Effector CD4-positive, alpha-beta T cell (primary cell): Measurements from ENCODE around the gene P2RX1.
"Not testable (repeated sequence)": the region's sequence is repeated elsewhere in the genome, so short reads cannot be mapped to it uniquely, and the experiment has no call there.

Source experiments
- DNase-seq: peaks from one replicate; pipeline ENCODE4 v3.0.0-alpha.2; 2020

Gene P2RX1

GRCh38 chr17:3951420-3951819, 35.2 kb upstream of the P2RX1 start:
- no peak for DNase-seq

DNA sequence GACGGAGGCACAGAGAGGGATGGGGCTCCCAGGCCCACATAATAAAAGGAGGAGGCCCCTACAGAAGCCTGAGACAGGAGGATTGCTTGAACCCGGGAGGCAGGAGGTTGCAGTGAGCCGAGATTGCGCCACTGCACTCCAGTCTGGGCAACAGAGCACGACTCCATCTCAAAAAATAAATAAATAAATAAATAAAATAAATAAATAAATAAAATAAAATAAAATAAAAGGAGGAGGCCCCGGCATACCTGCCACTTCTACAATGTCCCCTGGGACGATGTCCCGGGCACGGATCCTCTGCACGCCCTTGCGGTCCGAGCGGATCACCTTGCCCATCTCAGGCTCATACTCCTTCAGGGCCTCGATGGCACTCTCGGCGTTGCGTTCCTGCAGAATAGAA, 34.7 kb upstream of the P2RX1 start:
- DNase-seq: no peak

DNA sequence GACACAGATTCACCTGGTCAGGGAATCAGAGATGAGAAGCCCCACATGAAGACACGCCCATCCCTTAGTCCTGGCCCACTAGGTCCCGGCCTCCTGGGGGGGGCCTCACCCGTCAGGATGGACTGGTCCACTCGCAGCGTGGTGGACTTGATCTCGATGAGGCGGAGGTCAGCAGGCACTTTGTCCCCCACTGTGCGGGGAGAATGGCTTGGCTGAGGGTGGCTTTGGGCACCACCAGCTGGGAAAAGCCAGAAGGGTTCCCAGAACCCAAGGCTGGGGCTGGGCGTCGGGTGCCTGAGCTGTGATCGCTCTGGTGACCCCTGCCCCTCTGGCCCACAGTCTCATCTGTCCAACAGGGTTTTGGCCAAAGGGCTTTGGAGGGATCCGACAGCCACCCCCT, 34.3 kb upstream of the P2RX1 start:
- DNase-seq: no peak

DNA sequence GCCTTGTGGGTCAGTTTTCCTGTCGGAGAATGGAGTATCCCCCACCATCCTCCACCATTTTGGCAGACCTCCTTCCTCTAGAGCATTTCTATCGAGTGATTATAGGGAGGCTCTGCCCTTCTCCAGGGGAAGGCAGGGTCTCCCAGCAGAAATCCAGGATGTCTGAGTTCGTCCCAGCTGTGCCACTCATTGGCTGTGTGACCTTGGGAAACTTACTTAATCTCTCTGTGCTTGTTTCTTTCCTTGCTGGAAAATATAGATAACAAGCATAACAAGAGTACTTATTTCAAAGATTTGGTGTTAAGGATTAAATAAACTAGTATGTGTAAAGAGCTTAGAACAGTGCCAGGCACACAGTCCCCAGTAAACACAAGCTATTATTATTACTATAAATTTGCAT, 33.2 kb upstream of the P2RX1 start:
- no peak for DNase-seq

DNA sequence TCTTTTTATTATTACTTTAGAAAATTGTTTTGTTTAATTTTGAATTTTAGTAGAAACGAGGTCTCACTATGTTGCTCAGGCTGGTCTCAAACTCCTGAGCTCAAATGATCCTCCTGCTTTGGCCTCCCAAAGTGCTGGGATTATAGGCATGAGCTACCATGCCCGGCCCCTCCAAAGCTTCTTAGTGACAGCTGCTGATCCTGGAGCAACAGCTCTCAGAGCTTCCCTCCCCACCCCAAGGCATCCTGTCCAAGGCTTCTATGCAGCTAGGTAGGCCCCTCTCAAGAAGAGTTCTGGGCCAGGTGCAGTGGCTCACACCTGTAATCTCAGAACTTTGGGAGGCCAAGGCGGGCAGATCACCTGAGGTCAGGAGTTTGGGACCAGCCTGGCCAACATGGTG, 32.3 kb upstream of the P2RX1 start:
- DNase-seq: not testable (repeated sequence)

DNA sequence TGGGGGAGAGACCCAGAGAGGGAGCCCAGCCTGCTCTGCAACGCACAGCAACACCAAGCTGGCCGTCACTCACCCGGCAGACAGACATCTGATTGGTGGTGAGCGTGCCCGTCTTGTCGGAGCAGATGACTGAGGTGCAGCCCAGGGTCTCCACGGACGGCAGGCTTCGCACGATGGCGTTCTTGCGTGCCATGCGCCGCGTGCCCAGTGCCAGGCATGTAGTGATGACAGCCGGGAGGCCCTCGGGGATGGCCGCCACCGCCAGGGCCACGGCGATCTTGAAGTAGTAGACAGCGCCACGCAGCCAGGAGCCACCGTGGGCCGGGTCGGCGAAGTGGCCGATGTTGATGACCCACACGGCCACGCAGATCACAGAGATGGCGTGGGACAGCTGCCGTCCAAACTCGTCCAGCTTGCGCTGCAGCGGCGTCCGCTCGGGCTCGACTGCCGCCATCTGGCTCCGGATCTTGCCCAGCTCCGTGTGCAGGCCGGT, 31.1 kb upstream of the P2RX1 start:
- no peak for DNase-seq

GRCh38 chr17:3946711-3947235, 30.5 kb upstream of the P2RX1 start:
- no peak for DNase-seq

GRCh38 chr17:3944485-3945388, 28.5 kb upstream of the P2RX1 start:
- DNase-seq: no peak

DNA sequence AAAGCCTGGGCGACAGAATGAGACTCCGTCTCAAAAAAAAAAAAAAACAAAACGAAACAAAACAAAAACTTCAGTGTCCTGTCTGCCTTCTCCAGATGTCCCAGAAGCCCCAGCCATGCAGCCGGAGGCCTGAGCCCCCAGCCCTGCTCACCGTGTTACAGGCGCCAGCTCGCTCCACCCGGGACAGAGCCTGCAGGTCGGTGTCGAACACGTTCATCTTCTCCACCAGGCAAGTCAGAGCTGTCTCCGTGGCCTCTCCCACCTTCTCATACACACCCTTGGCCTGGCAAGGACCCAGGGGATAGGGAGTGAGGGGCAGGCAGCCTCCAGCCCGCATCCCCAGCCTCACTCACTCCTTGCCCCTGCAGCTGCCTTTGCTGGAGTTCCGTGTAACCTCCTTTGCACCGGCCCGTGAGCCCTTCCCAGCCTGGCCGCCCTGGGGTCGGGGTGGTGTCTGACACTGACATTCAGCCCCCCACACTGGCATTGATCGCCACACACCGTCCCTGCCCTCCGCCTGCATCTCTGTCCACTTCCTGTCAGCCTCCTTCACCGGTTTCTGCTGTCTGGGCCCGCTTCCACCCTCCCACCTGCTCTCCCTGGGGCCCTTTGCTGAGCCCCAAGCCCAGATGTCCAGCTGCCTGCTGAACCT, 27.1 kb upstream of the P2RX1 start:
- no peak for DNase-seq

DNA sequence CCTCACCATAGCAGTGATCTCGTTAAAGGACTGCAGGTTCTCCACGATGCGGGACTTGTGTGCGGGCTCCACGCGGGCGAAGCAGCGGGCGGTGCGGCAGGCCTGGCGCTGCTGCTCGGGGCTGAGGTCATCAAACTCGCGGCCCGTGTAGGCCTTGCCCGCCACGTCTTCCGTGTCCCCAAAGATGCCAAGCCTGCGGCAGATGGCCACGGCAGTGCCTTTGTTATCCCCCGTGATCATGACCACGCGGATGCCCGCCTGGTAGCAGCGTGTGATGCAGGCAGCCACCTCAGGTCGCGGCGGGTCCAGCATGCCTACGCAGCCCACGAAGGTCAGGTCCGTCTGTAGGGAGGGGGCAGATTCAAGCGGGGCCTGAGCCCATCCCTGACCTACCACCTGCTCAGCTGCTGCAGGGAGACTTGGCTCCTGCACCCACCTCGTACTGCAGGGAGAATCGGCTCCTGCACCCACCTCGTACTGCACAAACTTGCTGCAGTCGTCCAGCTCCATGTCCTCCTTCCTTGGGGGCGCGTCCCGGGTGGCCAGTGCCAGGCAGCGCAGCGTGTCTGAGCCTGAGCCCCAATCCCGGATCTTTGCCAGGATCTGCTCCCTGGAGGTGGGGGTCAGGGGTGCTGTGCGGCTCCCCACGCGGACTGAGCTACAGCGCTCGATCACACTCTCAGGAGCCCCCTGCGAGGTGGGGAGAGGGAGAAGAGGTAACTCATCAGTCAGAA, 24.9 kb upstream of the P2RX1 start:
- no peak for DNase-seq

DNA sequence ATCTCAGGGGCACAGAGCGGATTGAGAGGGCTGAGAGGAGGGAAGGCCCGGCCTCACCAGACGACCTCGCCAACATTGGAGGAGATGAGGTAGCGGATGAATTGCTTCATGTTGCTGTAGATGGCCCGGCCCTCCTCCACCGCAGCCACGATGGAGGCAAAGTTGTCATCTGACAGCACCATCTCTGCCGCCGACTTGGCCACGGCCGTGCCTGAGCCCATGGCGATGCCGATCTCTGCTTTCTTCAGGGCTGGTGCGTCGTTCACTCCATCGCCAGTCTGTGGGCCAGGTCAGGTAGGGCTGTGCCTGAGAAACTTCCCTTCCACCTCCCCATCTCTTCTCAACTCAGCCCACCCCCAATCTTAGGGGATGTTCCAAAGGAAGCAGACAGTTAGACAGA, 21.1 kb upstream of the P2RX1 start:
- DNase-seq: no peak

- no peak for DNase-seq
These were observed 19.6 kb upstream of the P2RX1 start for GRCh38 chr17:3935825-3936355.

DNA sequence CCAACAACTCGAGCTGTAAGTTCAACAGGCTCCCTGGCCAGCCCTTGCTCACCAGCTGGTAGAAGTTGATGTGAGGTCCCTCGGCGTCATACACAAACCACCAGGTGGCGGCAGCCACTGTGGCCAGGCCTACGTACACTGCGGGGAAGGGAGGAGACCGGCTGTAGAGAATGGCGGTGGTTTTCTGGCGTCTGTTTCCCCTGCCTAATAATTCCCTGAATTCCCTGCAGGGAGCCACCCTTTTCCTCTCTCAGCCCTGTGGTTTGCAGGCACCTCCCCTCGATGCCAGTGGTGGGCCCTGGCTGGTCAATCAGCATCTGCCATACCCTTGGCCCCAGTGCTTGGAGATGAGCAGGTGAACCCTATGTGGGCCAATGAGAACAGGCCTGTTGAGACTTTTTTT, 18.9 kb upstream of the P2RX1 start:
- no peak for DNase-seq

DNA sequence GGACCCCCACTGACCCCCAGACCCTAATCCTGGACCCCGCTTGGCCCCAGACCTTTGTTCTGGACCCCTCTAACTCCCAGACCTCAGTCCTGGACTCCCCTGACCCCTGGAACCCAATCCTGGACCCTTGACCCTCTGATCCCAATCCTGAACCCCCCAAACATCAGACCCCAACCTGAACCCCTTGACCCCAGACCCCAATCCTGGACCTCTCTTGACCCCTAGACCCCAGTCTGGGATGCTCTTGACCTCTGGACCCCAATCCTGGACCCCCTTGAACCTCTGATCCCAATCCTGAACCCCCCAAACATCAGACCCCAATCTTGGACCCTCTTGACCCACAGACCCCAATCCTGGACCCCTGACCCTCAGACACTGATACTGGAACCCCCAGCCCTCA, 13.5 kb upstream of the P2RX1 start:
- DNase-seq: no peak

- no peak for DNase-seq
These were observed 12.9 kb upstream of the P2RX1 start for GRCh38 chr17:3929181-3929580.

DNA sequence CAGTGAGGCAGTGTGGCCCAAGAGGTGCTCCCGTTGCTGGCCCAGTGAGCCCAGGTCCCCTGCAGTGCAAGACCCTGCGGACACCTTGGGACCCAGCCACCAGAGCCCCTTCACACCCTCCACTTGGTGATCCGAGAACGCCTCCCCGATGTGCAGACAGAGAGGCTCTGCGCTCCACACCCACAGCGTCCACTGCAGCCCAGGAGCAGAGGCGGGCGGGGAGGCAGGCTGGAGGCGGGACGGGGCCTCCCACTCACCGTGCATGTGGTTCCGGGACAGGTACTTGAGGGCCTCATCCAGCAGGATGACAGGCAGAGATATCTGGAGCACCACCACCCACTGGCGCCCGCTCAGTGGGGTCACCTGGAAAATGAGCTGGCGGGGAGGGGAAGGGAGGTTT, 12.1 kb upstream of the P2RX1 start:
- no peak for DNase-seq

DNA sequence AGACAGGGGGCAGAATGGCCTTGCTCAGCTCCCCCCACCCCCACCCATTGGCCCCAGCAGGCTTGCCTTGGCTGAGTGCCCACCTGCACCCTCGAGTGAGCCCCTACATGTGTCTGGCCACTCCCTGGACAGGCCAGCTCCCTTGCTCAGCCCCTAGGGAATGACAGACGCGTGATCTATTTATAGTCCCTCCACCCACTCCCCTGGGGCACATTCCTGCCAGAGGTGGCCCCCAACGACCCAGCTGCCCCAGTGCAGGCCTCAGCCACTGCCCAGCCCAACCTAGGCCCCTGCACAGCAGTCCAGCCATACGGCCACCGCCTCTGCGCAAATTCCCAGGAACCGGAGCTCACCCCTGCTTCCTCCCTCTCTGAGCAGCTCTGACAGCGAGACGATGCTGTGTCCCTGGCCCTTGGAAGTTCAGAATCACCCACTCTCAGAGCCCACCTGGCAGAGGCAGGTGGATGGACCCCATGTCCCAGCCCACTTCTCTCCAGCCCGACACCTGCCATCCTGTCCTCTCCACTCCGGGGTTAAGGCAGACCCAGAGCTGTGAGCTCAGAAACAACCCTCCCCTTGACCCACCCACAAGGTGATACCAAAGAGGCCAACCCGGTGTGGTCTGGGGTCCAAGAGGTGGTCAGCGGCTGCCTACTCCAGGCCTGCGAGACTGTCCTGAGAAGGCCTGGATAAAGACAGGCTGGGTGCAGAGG, 11.5 kb upstream of the P2RX1 start:
- DNase-seq: no peak

GRCh38 chr17:3926860-3927627, 10.8 kb upstream of the P2RX1 start:
- no peak for DNase-seq

DNA sequence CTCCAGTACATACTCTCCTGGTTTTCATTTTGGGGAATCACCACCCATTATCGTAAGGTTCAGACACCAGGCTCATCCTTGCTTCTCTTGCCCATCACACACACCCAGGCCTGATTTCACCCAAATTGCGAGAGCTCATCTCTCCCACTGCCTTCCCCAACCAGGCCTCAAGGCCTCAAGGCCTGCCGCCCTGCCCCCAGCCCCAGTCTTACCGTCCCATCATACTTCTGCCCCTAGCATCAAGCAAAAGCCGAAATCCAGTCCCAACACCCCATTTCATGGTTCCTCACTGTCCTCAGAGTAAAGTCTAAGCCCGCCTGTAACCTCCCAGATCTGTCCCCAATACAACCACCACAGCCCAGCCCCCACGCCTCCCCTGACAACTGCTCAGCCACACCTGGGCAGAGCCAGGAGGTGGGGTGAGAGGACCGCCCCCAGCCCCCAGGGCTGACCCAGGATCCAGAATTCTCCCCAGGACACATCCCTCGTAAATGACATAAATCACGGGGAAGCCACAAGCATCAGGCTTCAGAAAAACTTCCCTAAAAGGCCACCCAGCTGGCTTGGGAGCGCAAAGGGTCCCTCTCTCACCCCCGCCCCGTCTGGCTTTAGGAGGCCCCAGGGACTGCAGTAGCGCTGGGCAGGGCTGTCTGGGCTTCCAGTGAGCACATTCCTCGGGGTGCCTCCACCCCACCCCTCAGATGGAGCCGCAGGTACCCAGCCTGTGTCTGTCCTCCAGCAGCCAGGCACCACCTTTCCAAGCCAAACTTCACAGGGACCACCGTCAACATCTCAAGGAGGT, 9.6 kb upstream of the P2RX1 start:
- no peak for DNase-seq

DNA sequence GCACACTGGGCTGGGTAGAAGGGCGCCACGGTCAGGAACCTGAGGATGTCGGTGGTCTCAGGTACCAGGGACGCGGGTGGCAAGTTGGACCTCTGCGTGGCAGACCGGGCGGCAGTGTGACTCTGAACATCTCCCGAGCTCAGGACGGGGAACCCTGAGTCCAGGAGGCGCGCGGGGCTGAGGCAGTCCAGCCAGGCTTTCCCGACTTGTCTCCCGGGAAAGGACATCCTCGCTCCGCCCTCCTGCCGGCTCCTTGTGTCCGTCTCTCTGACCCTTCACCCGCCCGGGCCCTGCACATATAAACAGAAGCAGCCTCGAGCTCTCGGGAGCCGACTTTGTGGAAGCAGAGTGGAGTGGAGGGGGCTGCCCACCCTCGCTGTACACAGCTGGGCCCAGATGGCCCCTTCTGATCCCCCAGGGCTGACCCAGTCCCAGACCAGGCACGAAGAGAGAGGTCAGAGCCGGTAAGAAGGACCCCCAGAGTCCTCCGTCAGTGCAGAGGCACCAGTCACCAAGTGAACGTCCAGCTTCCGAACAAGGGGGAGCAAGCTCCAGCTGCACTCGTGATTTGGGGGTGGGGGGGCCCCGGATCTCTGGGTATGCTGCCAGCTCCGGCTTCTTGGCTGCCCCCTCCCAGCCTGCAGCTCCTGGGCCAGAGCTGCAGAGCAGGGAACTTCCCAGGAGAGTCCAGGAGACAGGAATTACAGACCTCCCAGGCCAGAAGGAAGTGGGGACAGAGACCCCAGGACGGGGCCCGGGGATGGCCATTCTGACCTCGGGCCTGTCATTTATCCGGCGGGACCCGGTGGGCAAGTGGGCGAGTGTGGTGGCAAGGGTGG, 8.5 kb upstream of the P2RX1 start:
- DNase-seq: no peak
